Smooth muscle cell (in vitro differentiated cells): ENCODE data around the gene C1orf210. TPM values are rescaled to one million over a fixed set of nuclear protein-coding genes. Genes with fewer than 3 reads are reported as not detected.

Source experiments
- DNase-seq: peaks from one replicate; lab custom pipeline; 2025; ENCODE audit not compliant: unreplicated experiment; lab: John Stamatoyannopoulos, UW
- H2AFZ ChIP-seq: fragments of 200-600 bp; sonication (generic); 2 replicates; pipeline ENCODE4 v1.6.0; 2016; ENCODE audit warnings: antibody characterized with exemption, low read depth, mild to moderate bottlenecking
- H3F3A ChIP-seq: fragments of 200-600 bp; sonication (generic); 2 replicates; pipeline ENCODE4 v1.6.0; 2017; ENCODE audit warnings: antibody characterized with exemption, low read depth
- H3K27ac ChIP-seq: fragments of 200-600 bp; sonication (generic); 2 replicates; pipeline ENCODE4 v1.5.1; 2016; ENCODE audit warnings: low read depth, mild to moderate bottlenecking
- H3K27me3 ChIP-seq: fragments of 200-600 bp; sonication (generic); 2 replicates; pipeline ENCODE4 v1.6.1; 2016; ENCODE audit warnings: low read depth, mild to moderate bottlenecking
- H3K36me3 ChIP-seq: fragments of 200-600 bp; sonication (generic); 2 replicates; pipeline ENCODE4 v1.5.1; 2016; ENCODE audit warnings: low read depth
- H3K4me1 ChIP-seq: fragments of 200-600 bp; sonication (generic); 2 replicates; pipeline ENCODE4 v1.5.1; 2016; ENCODE audit warnings: low read depth
- H3K4me2 ChIP-seq: fragments of 200-600 bp; sonication (generic); 2 replicates; pipeline ENCODE4 v1.6.0; 2016; ENCODE audit warnings: mild to moderate bottlenecking
- H3K4me3 ChIP-seq: fragments of 200-600 bp; sonication (generic); 2 replicates; pipeline ENCODE4 v1.5.1; 2016; ENCODE audit warnings: mild to moderate bottlenecking
- H3K79me2 ChIP-seq: fragments of 200-600 bp; sonication (generic); 2 replicates; pipeline ENCODE4 v1.6.0; 2016; ENCODE audit warnings: low read depth, mild to moderate bottlenecking
- H3K9ac ChIP-seq: fragments of 200-600 bp; sonication (generic); 2 replicates; pipeline ENCODE4 v1.6.0; 2016; ENCODE audit warnings: low read depth
- H3K9me3 ChIP-seq: fragments of 200-600 bp; sonication (generic); replicated peaks from 2 replicates; pipeline ENCODE4 v1.5.1; 2016; ENCODE audit warnings: low read depth
- H4K20me1 ChIP-seq: fragments of 200-600 bp; sonication (generic); 2 replicates; pipeline ENCODE4 v1.6.0; 2016; ENCODE audit warnings: low read depth
- WGBS: methylation state at CpG from one replicate; pipeline ENCODE4 v1.1.7; 2016; ENCODE audit warnings: low lambda C conversion rate; 5-methylcytosine and 5-hydroxymethylcytosine counted together
- polyA plus RNA-seq: library from polyadenylated mRNA; unstranded; fragments of >200 nt; fragmentation: Nextera tagmentation; extraction: Ambion mirVana; gene quantifications from 2 replicates; pipeline ENCODE4 v1.2.1, GENCODE V29; 2016
- total RNA-seq: library from RNA; depleted of rRNA; stranded (reverse); fragments of >200 nt; gene quantifications from 2 replicates; pipeline ENCODE4 v1.2.3, GENCODE V29; 2014
- TF ChIP-seq, protein P1 (sequence below): fragments of 200-600 bp; sonication (generic); IDR thresholded peaks from 2 replicates; pipeline ENCODE4 v1.5.1; 2017; ENCODE audit warnings: borderline replicate concordance, mild to moderate bottlenecking, antibody characterized with exemption; ENCODE audit not compliant: insufficient read depth, poor library complexity, severe bottlenecking

The C1orf210 gene
- total and polyA plus RNA-seq, 2 experiments from 2014 or later, result 0.72 to 1.2 TPM

DNA sequence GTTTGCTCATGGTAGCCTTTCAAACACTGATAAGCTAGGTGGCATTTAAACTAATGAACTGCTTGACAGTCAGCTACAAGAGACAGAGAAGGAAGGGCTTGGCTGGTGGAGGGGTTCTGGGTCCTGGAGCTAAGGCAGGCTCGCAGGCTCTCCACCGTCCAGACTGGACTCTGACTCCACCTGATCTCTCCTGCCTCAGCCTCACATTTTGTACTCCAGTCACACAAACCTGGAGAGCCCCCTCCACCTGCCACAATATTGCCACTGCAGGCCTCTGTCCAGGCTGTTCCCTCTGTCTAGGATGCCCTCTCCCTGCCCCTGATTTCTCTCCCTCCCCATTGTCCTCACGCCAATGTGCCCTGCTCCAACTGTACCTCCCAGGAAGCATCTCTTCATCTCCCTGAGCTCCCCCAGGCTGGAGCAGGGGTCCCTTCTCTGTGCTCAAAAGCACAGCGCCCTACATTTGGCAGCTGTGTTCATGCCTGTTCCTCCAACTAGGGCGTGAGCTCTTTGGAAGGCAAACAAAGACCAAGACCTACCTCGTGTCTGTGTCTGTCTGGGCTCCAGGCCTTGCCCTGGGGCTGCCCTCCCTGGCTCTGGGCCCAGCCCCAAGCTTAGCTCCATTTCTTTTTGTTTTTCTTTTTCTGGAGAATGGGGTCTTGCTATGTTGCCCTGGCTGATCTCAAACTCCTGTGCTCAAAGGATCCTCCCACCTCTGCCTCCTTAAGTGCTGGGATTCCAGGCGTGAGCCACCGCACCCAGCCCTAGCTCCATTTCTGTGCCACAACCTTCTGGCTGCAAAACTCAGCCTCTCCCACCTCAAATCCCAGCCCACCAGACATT is 18.3 kb upstream of the C1orf210 start:
- 85% methylated on average over 8 of the region's 8 CpGs for WGBS
- H3K4me1 ChIP-seq, result no peaks in the 10 kb centered on the region
- H3K27ac ChIP-seq, result no peak overlapping the region
- no peak overlapping the region for H3K4me3 ChIP-seq
- H3F3A ChIP-seq, result no peaks in the 10 kb centered on the region
- H3K9me3 ChIP-seq, result no peaks in the 10 kb centered on the region
- H3K4me2 ChIP-seq, result no peak overlapping the region
- DNase-seq, result no peak
- H3K79me2 ChIP-seq, result no peaks in the 10 kb centered on the region
- no peaks in the 10 kb centered on the region for H3K36me3 ChIP-seq
- no peaks in the 10 kb centered on the region for H3K27me3 ChIP-seq
- H2AFZ ChIP-seq, result no peak overlapping the region
- TF ChIP-seq, protein P1, sequence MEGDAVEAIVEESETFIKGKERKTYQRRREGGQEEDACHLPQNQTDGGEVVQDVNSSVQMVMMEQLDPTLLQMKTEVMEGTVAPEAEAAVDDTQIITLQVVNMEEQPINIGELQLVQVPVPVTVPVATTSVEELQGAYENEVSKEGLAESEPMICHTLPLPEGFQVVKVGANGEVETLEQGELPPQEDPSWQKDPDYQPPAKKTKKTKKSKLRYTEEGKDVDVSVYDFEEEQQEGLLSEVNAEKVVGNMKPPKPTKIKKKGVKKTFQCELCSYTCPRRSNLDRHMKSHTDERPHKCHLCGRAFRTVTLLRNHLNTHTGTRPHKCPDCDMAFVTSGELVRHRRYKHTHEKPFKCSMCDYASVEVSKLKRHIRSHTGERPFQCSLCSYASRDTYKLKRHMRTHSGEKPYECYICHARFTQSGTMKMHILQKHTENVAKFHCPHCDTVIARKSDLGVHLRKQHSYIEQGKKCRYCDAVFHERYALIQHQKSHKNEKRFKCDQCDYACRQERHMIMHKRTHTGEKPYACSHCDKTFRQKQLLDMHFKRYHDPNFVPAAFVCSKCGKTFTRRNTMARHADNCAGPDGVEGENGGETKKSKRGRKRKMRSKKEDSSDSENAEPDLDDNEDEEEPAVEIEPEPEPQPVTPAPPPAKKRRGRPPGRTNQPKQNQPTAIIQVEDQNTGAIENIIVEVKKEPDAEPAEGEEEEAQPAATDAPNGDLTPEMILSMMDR, result no peak
- H3K9ac ChIP-seq, result no peak overlapping the region
- no peaks in the 10 kb centered on the region for H4K20me1 ChIP-seq

DNA sequence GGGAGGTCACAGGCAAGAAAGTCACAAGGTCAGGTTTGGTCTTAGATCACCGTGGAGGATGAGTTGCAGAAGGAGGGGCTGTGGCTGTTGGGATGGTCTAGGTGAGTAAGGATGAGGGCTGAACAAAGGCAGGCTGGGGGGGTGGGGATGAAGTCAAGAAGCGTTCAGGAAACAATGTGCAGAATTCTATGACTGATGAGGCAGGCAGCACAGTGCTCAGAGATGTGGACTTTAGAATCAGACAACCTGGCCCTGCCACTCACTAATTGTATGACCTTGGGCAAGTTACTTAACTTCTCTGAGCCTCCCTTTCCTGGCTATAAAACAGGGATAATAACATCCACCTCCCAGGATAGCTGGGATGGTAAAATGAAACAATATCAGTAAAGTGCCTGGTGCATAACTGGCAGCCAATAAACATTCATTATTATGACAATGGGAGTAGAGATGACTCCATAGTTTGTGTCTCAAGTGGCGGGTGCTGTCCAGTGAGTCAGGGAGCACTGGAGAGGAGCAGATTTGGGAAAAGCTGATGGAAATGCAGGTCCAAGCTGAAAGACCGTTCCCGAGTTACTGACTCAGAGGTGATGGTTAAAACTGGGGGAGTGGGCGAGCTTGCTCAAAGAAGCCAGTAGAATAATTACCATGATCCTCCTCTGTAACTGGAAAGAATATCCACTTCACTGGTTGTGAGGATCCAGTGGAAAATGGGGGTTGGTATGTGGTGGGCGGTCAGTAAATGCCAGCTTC is 17.5 kb upstream of the C1orf210 start:
- H3K4me1 ChIP-seq, result no peaks in the 10 kb centered on the region
- no peak overlapping the region for H2AFZ ChIP-seq
- TF ChIP-seq, protein P1, result no peak
- no peaks in the 10 kb centered on the region for H3F3A ChIP-seq
- H3K4me3 ChIP-seq, result no peak overlapping the region
- H3K4me2 ChIP-seq, result no peak overlapping the region
- H3K9me3 ChIP-seq, result no peaks in the 10 kb centered on the region
- H3K36me3 ChIP-seq, result no peaks in the 10 kb centered on the region
- H3K9ac ChIP-seq, result no peak overlapping the region
- H4K20me1 ChIP-seq, result no peaks in the 10 kb centered on the region
- DNase-seq, result no peak
- no peaks in the 10 kb centered on the region for H3K79me2 ChIP-seq
- H3K27ac ChIP-seq, result no peak overlapping the region
- no peaks in the 10 kb centered on the region for H3K27me3 ChIP-seq
- 48% methylated on average over 7 of the region's 7 CpGs for WGBS

DNA sequence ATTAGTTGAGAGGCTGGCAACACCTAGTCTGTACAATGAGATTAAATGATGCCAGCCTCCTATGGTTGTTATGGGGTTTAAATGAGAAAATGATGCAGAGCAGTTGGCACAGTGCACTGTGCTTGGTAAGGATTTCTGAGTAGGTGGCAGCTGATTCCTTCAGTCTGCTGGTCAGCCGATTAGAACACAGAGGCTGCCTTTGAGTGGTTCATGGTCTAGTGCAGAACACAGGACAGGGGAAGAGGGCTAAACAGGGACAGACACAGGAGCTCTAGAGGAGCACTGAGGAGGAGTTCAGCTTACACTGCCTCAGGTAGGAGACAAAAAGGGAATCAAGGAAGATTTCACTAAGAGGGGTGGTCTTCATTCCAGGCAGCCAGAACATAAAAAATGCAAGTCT is 16.8 kb upstream of the C1orf210 start:
- WGBS, result 64% methylated on average over 1 of the region's 1 CpG

More for the DNA sequence above, 16.8 kb upstream of the C1orf210 start:
- no peak overlapping the region for H2AFZ ChIP-seq
- TF ChIP-seq, protein P1, result no peak
- H3K27me3 ChIP-seq, result no peaks in the 10 kb centered on the region
- no peak overlapping the region for H3K27ac ChIP-seq
- H3K79me2 ChIP-seq, result no peaks in the 10 kb centered on the region
- no peaks in the 10 kb centered on the region for H3K9me3 ChIP-seq
- H3K4me1 ChIP-seq, result no peaks in the 10 kb centered on the region
- H3K36me3 ChIP-seq, result no peaks in the 10 kb centered on the region
- H3K4me2 ChIP-seq, result no peak overlapping the region
- DNase-seq, result no peak
- no peaks in the 10 kb centered on the region for H4K20me1 ChIP-seq
- H3F3A ChIP-seq, result no peaks in the 10 kb centered on the region
- no peak overlapping the region for H3K9ac ChIP-seq
- H3K4me3 ChIP-seq, result no peak overlapping the region
